NCI-H2196 treated with DMSO at 0.1 percent for 48 hours (cell line): ENCODE data around the gene RPEL1.
A peak's percentile ranks its signal among the peaks of the same experiment; 100 is the strongest.
"Not testable (repeated sequence)": the region's sequence is repeated elsewhere in the genome, so short reads cannot be mapped to it uniquely, and the experiment has no call there.

Experiments used
- DNase-seq: peaks from one replicate; lab custom pipeline; 2025; ENCODE audit not compliant: unreplicated experiment; lab: John Stamatoyannopoulos, UW

RPEL1 gene

GRCh38 chr10:103232772-103233488 is 12.8 kb upstream of the RPEL1 start:
- no peak for DNase-seq

- DNase-seq = no peak
Observed at GRCh38 chr10:103235775-103236174, 9.9 kb upstream of the RPEL1 start.

GRCh38 chr10:103238506-103239252 is 7.0 kb upstream of the RPEL1 start:
- DNase-seq = no peak

- DNase-seq = peak; percentile 12
Observed at GRCh38 chr10:103241262-103242011, 4.2 kb upstream of the RPEL1 start.

- peak; percentile 1 for DNase-seq
Observed at GRCh38 chr10:103244666-103245271, 918 bp upstream of the RPEL1 start.

GRCh38 chr10:103246324-103246723 is 637 bp downstream of the RPEL1 start:
- no peak for DNase-seq

- DNase-seq = no peak
Observed at GRCh38 chr10:103254113-103254512, 8.4 kb downstream of the RPEL1 start.

- DNase-seq = no peak
Observed at GRCh38 chr10:103254538-103255325, 9.0 kb downstream of the RPEL1 start.

GRCh38 chr10:103256613-103257012 is 10.9 kb downstream of the RPEL1 start:
- no peak for DNase-seq

GRCh38 chr10:103257812-103258211 is 12.1 kb downstream of the RPEL1 start:
- no peak for DNase-seq

- not testable (repeated sequence) for DNase-seq
Observed at GRCh38 chr10:103258928-103259327, 13.2 kb downstream of the RPEL1 start.

GRCh38 chr10:103259989-103260388 is 14.3 kb downstream of the RPEL1 start:
- DNase-seq = no peak

- no peak for DNase-seq
Observed at GRCh38 chr10:103262229-103262628, 16.5 kb downstream of the RPEL1 start.

GRCh38 chr10:103265717-103266329 is 20.1 kb downstream of the RPEL1 start:
- DNase-seq = no peak

GRCh38 chr10:103273041-103273441 is 27.4 kb downstream of the RPEL1 start:
- DNase-seq = no peak

GRCh38 chr10:103276251-103276895 is 30.7 kb downstream of the RPEL1 start:
- DNase-seq = no peak

GRCh38 chr10:103276896-103277712 is 31.4 kb downstream of the RPEL1 start, which contains the start of gene INA:
Gene INA (plus strand): TSS chr10:103277138. CDS start chr10:103277212, 74 bp downstream.
- peak; percentile 38 for DNase-seq

- DNase-seq = no peak
Observed at GRCh38 chr10:103277713-103278536, 32.2 kb downstream of the RPEL1 start.
